G401 (cell line): Measurements from ENCODE around the gene ZNF277. TPM values are rescaled to one million over a fixed set of nuclear protein-coding genes. Genes with fewer than 3 reads are reported as not detected.
"Not testable (repeated sequence)": the region's sequence is repeated elsewhere in the genome, so short reads cannot be mapped to it uniquely, and the experiment has no call there.

Source experiments
- DNase-seq: peaks from one replicate; pipeline ENCODE4 v3.0.0-alpha.2; 2015; ENCODE audit warnings: low spot score
- in situ Hi-C: cut with HindIII; loops from 2 replicates; pipeline ENCODE4 v1.10.0; 2016; ENCODE audit warnings: low sequenced_read_pairs, mixed read lengths
- total RNA-seq: library from RNA; depleted of rRNA; stranded (reverse); fragments of >200 nt; shearing (Covaris generic); gene quantifications from 2 replicates; pipeline ENCODE4 v1.2.3, GENCODE V29; 2014

ZNF277 gene
- total RNA-seq, 1 experiment from 2014 or later = 53.1 TPM

DNA sequence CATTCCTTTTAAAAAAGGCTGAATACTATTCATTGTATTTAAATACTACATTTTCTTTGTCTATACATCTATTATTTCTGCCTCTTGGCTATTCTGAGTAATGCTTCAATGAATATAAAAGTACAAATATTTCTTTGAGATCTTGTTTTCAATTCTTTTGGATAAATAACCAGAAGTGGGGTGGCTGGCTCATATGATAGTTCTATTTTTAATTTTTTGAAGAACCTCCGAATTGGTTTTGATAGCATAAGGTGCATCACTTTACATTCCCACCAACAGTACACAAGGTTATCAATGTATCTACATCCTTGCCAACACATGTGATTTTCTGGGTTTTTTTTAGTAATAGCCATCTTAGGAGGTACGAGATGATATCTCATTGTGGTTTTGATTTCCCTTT is 72.5 kb downstream of the ZNF277 start:
- in situ Hi-C loops = no loop called here
- no peak for DNase-seq

GRCh38 chr7:112280267-112280666 is 73.8 kb downstream of the ZNF277 start:
- no peak for DNase-seq
- in situ Hi-C loops = no loop called here

DNA sequence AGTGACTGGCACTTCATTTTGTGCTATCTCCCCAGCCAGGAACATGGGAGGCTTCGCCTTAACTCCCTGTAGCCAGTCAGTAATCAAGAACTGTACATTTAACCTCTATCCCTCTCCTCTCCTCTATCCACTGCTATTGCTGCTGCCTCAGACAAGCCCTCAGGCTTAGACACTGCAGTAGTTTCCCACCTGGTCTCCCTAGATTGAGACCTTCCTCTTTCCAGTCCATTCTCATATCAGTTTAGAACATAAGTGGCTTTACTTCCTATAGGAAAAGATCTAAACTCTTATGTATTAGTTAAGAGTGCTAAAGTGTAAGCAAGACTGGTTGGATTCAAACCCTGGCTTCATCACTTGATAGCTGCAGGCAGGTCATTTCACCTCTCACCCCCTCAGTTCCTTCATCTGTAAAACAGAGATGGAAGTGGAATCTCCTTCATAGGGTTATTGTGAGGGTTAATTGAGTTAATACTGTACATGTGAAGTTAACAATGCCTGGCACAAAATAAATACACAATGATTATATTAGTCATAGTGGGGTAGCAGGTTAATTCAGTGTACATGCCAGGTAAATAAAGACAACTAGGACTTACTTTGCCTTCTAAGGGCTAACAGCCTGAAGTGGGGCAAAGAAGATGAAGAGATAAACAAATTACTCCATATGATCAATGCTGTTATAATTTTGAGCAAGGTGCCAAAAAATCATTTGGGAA is 76.1 kb downstream of the ZNF277 start:
- no peak for DNase-seq
- in situ Hi-C loops = no loop called here

DNA sequence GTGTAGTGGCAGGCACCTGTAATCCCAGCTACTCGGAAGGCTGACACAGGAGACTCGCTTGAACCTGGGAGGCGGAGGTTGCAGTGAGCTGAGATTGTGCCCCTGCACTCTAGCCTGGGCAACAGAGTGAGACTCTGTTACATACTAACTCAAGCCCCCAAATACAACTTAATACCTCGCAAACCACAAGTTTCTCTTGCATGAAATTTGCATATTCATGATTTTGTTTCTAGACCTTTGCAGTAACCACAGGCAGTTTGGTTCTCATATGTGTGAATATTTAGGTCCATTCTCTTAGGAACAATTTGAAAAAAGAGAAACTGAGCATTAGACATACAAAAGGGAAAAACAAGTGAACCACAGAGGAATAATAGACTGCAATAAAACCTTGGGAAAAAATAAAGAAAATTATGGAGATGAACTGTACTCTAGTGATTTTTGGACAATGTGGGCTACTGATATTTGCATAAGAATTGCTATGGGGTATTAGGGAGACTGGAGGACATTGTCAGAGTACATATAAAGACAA is 77.0 kb downstream of the ZNF277 start:
- DNase-seq = no peak
- in situ Hi-C loops = no loop called here

DNA sequence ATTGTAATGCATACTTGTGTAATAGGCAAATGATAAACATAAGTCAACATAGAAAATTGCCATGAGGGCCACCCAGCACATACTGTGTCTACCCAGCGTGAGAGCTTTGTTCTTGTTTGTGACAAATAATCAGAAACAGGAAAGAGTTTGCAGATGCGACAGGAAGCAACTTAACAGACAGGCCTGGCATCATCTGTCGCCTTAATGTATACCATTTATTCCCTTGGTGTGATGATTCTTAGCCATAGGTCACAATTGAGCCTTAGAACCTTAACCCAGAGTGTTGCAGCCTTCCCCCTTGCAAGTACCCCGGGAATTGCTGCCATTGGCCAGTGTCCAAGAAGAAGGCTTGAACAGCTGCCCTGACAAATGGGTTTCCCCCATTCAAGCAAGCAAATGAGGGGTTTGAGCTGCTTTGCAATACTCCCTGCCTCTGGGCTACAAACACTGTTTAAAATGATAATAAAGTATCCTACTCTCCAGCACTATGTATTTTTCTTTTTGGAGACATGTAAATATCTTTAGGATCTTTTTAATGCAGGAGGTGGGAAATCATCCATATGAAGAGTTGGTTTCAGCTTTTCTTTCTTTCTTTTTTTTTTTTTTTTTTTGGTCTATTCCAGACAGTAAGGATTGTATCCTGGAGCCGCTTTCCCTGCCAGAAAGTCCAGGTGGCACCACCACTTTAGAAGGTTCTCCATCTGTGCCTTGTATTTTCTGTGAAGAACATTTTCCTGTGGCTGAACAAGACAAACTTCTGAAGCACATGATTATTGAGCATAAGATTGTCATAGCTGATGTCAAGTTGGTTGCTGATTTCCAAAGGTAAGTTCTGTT is 80.0 kb downstream of the ZNF277 start:
- in situ Hi-C loops = no loop called here

DNA sequence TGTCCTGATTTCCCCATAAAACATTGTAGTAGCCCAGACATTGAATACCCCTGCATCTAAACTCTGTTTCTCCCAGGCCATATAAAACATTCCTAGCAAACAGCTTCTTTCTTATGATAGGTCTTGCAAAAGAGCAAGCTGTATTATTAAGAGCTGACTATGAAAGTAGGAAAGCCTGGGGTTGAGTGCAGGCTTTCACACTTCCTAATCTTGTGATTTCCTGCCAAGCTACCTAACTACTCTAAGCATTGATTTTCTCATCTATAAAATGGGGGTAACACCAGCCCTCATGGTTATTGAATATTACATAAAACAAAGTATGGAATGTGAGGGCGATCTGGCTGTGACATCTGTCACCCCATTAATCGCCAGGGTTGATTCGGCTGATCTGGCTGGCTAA is 81.8 kb downstream of the ZNF277 start:
- DNase-seq = no peak
- in situ Hi-C loops = no loop called here

More for the DNA sequence above, 80.0 kb downstream of the ZNF277 start:
- DNase-seq = peak; percentile 91

DNA sequence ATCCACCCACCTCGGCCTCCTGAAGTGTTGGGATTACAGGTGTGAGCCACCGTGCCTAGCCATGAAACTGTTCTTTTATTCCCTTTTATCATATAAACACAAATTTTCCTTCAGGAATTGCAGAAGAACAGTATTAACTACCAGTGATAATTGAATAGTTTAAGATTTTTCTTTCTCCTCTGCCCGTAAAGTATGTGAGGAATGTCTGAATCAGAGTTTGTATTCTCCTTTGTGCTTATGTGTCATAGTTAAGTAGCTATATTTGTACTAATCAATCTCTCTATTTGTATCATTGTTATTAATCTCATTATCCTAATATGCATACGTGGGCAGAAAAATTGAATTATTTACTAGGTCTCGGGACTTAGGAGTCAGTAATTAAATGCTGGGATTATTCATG is 83.6 kb downstream of the ZNF277 start:
- in situ Hi-C loops = no loop called here
- no peak for DNase-seq

- no peak for DNase-seq
- in situ Hi-C loops = no loop called here
Observed at GRCh38 chr7:112292162-112292561, 85.7 kb downstream of the ZNF277 start.

GRCh38 chr7:112293416-112293815 is 86.9 kb downstream of the ZNF277 start:
- in situ Hi-C loops = no loop called here
- no peak for DNase-seq

DNA sequence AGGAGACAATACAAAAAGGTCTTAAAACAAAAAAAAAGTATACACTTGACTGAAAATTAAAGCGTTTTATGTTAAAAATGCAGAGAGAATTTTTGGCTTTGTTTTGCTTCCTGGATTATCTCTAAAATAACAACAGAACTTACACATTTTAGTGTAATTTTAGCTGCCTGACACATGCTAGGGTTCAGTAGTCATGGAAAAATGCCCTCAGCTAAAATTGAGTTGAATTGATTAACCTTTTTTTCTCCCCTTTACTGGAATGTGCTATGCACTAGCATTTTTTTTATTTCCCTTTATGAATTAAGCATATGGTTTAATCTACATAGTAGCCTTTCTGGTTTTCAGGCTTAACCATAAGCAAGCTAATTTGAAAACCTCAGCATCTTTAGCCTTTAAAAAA is 89.9 kb downstream of the ZNF277 start:
- in situ Hi-C loops = no loop called here
- no peak for DNase-seq

DNA sequence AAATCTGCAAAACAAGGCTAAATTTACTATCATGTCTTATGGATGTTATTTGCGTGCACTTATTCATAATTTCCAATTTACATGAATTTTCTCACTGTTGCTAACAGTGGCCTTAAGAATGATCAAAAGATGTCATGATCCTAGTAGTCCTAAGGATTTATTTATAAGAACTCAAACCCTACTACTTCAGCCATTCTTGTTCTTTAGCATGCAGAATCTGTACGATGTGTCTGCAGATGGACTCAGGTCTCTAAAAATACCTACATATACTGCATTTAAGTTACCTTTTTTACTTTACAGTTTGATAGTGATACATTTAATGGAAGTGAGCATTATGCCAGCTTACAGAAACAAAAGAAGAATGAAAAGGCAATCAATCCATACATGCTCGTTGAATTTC is 91.2 kb downstream of the ZNF277 start:
- no peak for DNase-seq
- in situ Hi-C loops = no loop called here

- in situ Hi-C loops = no loop called here
- no peak for DNase-seq
Observed at GRCh38 chr7:112298543-112299100, 92.1 kb downstream of the ZNF277 start.

- in situ Hi-C loops = no loop called here
Observed at GRCh38 chr7:112300072-112300471, 93.6 kb downstream of the ZNF277 start.

GRCh38 chr7:112300831-112301407 is 94.4 kb downstream of the ZNF277 start:
- DNase-seq = no peak
- in situ Hi-C loops = no loop called here

More at GRCh38 chr7:112300072-112300471, 93.6 kb downstream of the ZNF277 start:
- no peak for DNase-seq

DNA sequence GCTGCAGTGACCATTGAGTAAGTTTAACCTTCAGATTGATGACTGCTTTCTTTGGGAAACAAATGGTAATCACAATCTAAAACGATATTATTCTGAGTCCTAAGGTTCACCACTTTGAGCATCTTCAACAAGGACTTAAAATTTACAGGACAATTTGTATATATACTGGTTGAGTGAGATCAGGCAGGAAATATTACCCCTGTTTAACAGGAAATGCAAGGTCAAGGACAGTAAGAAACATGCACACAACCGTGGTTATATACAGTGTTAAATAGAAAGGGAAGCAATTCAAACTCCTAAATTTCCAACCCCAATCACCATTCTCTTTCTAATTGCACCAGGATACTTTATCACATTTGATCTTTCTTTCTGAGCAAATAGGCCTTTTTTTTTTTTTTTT is 96.1 kb downstream of the ZNF277 start:
- no peak for DNase-seq
- in situ Hi-C loops = no loop called here

GRCh38 chr7:112306903-112307302 is 100.4 kb downstream of the ZNF277 start:
- DNase-seq = no peak
- in situ Hi-C loops = no loop called here

DNA sequence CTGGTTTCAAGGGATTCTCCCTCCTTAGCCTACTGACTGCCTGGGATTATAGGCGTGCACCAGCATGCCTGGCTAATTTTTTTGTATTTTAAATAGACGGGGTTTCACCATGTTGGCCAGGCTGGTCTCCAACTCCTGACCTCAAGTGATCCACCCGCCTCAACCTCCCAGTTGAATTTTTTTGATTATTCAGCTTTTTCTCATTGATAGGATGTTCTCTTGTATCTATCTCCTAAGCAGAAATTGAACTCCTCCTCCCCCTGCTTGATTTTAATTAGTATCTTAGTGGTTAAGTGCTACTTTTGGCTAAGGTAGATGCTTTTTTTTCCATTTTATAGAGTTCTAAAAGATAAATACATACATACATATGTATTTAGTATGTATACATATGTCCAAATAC is 101.0 kb downstream of the ZNF277 start:
- in situ Hi-C loops = no loop called here
- no peak for DNase-seq

GRCh38 chr7:112308974-112309373 is 102.5 kb downstream of the ZNF277 start:
- no peak for DNase-seq
- in situ Hi-C loops = no loop called here

DNA sequence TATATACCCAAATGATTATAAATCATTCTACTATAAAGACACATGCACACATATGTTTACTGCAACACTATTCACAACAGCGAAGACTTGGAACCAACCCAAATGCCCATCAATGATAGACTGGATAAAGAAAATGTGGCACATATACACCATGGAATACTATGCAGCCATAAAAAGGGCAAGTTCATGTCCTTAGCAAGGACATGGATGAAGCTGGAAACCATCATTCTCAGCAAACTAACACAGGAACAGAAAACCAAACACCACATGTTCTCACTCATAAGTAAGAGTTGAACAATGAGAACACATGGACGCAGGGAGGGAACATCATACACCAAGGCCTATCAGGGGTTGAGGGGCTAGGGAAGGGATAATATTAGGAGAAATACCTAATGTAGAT is 110.3 kb downstream of the ZNF277 start:
- in situ Hi-C loops, DNase-seq: not testable (repeated sequence)

GRCh38 chr7:112322070-112322469 is 115.6 kb downstream of the ZNF277 start:
- no peak for DNase-seq
- in situ Hi-C loops = no loop called here
